CD4-positive, CD25-positive, alpha-beta regulatory T cell (primary cell): ENCODE measurements around the gene TEX10. TPM values are rescaled to one million over a fixed set of nuclear protein-coding genes. Genes with fewer than 3 reads are reported as not detected.

Source experiments
- ATAC-seq, 2 donors: fragments of 150-1000 bp; cut with Tn5 transposase; one replicate each; pipeline ENCODE4 v1.10.0; 2021; ENCODE audit warnings: low read depth in 2 of 2, moderate number of reproducible peaks in 2 of 2, moderate library complexity in 1 of 2
- DNase-seq, 3 donors: peaks; one replicate each; pipeline versions ENCODE4 v3.0.0 to v3.0.0-alpha.2; 2012 to 2022; ENCODE audit warnings: mixed read lengths in 1 of 3
- H3K27ac ChIP-seq: one replicate; pipeline ENCODE4 v1.7.0; 2013; ENCODE audit warnings: mild to moderate bottlenecking, low read length; ENCODE audit not compliant: insufficient read depth, poor library complexity, severe bottlenecking
- H3K27me3 ChIP-seq: one replicate; pipeline ENCODE4 v1.7.0; 2013; ENCODE audit warnings: low read length; ENCODE audit not compliant: control insufficient read depth, insufficient read depth
- H3K36me3 ChIP-seq: one replicate; pipeline ENCODE4 v1.7.0; 2013; ENCODE audit warnings: mild to moderate bottlenecking, low read length, moderate library complexity; ENCODE audit not compliant: control insufficient read depth, insufficient read depth
- H3K4me1 ChIP-seq: 2 replicates; pipeline ENCODE4 v1.7.0; 2013; ENCODE audit warnings: mild to moderate bottlenecking, low read length; ENCODE audit not compliant: insufficient read depth, control insufficient read depth, poor library complexity, severe bottlenecking
- H3K4me3 ChIP-seq: one replicate; pipeline ENCODE4 v1.7.0; 2013; ENCODE audit warnings: low read depth, mild to moderate bottlenecking, low read length, moderate library complexity
- H3K9me3 ChIP-seq, 2 experiments: 1 replicate in 1 of 2; 2 replicates in 1 of 2; pipeline ENCODE4 v1.7.0; 2013; ENCODE audit warnings: low read length in 2 of 2, mild to moderate bottlenecking in 1 of 2, moderate library complexity in 1 of 2; ENCODE audit not compliant: control insufficient read depth in 2 of 2
- H3K27ac Mint-ChIP-seq, 3 donors: one replicate each; pipeline ENCODE4 v1.8.0; 2020 to 2022; ENCODE audit warnings: mild to moderate bottlenecking in 3 of 3, mixed read lengths in 3 of 3, moderate library complexity in 2 of 3
- H3K27me3 Mint-ChIP-seq: one replicate; pipeline ENCODE4 v1.8.0; 2022; ENCODE audit warnings: mild to moderate bottlenecking, mixed read lengths
- H3K36me3 Mint-ChIP-seq: one replicate; pipeline ENCODE4 v1.8.0; 2020; ENCODE audit warnings: mixed read lengths
- H3K4me1 Mint-ChIP-seq, 4 donors: one replicate each; pipeline ENCODE4 v1.8.0; 2020 to 2022; ENCODE audit warnings: mixed read lengths in 4 of 4, mild to moderate bottlenecking in 1 of 4
- H3K4me3 Mint-ChIP-seq, 4 donors: one replicate each; pipeline ENCODE4 v1.8.0; 2020 to 2022; ENCODE audit warnings: mild to moderate bottlenecking in 4 of 4, mixed read lengths in 4 of 4, moderate library complexity in 3 of 4
- H3K9me3 Mint-ChIP-seq, 7 donors: one replicate each; pipeline ENCODE4 v1.8.0; 2020 to 2022; ENCODE audit warnings: mixed read lengths in 7 of 7, mild to moderate bottlenecking in 3 of 7, moderate library complexity in 2 of 7
- polyA plus RNA-seq, 4 donors: library from polyadenylated mRNA; unstranded; fragments of 300-500 nt; fragmentation: Illumina TruSeq; gene quantifications; one replicate each; pipeline ENCODE4 v1.2.3, GENCODE V29; 2021
- total RNA-seq: library from RNA; stranded (reverse); gene quantifications from one replicate; pipeline ENCODE4 v1.2.3, GENCODE V29; 2022

Gene TEX10
- total and polyA plus RNA-seq, 5 donors from 2014 or later, result 13.7 to 23.9 (median 18.9) TPM

DNA sequence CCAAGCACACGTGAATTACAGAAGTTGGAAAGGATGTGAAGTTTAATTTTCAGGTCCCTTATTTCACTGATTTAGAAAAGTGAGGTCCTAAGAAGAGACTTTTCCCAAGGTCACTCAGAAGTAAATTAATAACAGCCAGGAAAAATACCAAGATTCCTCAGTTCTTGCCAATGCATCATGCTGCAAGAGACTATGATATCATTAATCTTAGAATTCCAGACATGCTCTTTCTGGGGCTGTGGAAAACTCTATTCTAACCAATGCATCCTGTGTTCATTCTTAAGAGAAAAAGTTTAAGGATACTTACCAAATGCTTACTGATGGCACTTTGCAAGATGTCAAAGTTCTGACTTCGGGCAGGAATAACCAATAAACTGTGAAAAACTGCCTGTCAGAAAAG lies 42.8 kb downstream of the TEX10 start:
- Mint-ChIP-seq H3K9me3 (no peaks in the 10 kb centered on the region), H3K4me1 (peaks cover 12 to 38% (median 33%) of the 10 kb centered on the region in 4 donors), H3K4me3 (no peak overlapping the region), H3K36me3 (peaks cover 68% of the 10 kb centered on the region), H3K27me3 (no peaks in the 10 kb centered on the region), H3K27ac (peak overlapping the region in 1 of 3 donors; percentile 21)
- Histone ChIP-seq H3K4me3 (no peak overlapping the region), H3K4me1 (no peaks in the 10 kb centered on the region), H3K27ac (no peak overlapping the region), H3K36me3 (peaks cover 53% of the 10 kb centered on the region), H3K27me3 (no peaks in the 10 kb centered on the region), H3K9me3 (no peaks in the 10 kb centered on the region)
- no peak for DNase-seq
- ATAC-seq, result no peak

DNA sequence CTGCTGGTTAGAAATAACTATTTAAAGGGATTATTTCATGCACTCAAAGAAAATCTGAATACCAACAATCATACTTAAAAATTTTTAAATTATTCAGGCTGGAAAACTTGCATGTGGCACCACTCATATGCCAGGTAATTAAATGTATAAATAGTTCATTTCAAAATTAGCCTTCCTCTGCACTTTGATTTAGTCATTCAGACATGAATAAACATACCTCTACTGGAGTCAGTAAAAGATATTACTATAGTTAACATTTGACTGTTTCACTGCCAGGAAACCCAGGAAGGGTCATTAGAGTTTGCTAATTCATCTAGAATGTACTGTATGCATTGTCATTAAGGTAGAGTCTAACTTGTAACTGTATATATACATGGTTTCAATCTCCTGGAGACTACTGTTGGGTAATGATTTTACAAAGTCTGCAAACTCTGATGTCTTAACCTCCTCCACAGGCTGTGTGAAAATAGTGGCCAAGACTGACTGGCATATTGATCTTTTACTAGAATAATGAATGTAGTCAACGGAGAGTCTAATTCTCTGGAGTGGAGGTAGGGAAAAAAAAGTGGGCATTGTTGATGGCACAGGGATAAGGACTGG lies 43.7 kb downstream of the TEX10 start:
- peak overlapping the region; percentile 15 to 42 (median 24) for H3K27ac Mint-ChIP-seq

DNA sequence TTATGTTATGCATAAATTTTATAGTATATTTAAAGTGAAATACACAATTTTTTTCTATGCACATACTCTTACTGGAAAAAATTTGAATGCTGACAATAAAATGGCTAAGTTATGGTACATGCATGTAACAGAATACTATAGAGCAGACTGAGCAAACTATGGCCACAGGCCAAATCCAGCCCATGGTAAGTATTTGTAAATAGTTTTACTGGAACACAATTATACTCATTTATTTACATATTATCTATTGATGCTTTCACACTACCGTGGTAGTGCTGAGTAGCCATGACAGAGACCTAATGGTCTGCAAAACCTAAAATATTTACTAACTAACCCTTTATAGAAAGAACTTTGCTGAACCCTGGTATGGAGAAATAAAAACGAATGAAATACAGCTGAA lies 45.7 kb downstream of the TEX10 start:
- Mint-ChIP-seq H3K9me3 (no peaks in the 10 kb centered on the region), H3K27me3 (no peaks in the 10 kb centered on the region), H3K4me3 (no peak overlapping the region), H3K27ac (no peak overlapping the region), H3K4me1 (peaks cover 21 to 47% (median 29%) of the 10 kb centered on the region in 4 donors), H3K36me3 (peaks cover 69% of the 10 kb centered on the region)
- H3K36me3 ChIP-seq, result peaks cover 77% of the 10 kb centered on the region
- DNase-seq, result no peak
- H3K27me3 ChIP-seq, result no peaks in the 10 kb centered on the region
- no peaks in the 10 kb centered on the region for H3K9me3 ChIP-seq
- no peak overlapping the region for H3K27ac ChIP-seq
- H3K4me3 ChIP-seq, result no peak overlapping the region
- ATAC-seq, result no peak
- no peaks in the 10 kb centered on the region for H3K4me1 ChIP-seq

More for the DNA sequence above, 43.7 kb downstream of the TEX10 start:
- no peaks in the 10 kb centered on the region for H3K4me1 ChIP-seq
- Mint-ChIP-seq H3K4me1 (peaks cover 16 to 41% (median 32%) of the 10 kb centered on the region in 4 donors), H3K4me3 (no peak overlapping the region), H3K9me3 (no peaks in the 10 kb centered on the region), H3K27me3 (no peaks in the 10 kb centered on the region), H3K36me3 (peaks cover 65% of the 10 kb centered on the region)
- no peak overlapping the region for H3K27ac ChIP-seq
- H3K9me3 ChIP-seq, result no peaks in the 10 kb centered on the region
- peaks cover 57% of the 10 kb centered on the region for H3K36me3 ChIP-seq
- DNase-seq (no peak), ATAC-seq (no peak)
- H3K4me3 ChIP-seq, result no peak overlapping the region
- H3K27me3 ChIP-seq, result no peaks in the 10 kb centered on the region

DNA sequence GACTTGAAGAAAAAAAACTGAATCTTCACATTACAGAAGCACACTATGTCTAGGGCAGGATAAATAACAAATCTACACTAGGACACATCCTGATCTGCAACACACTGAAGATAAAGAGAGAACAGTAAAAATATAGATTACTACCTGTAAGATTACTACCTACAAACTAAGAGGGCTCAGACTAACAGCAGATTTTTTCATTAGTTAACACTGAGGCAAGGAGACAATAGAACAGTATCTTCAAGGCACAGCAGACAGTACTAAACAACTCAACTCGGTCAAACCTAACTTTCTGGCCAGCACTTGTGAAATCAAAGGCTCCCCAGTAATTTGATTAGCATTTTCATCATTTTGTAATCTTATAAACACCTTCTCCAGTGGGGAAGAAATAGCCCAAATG lies 46.5 kb downstream of the TEX10 start:
- Mint-ChIP-seq H3K36me3 (peaks cover 68% of the 10 kb centered on the region), H3K27ac (peak overlapping the region; percentile 12 to 59 (median 47)), H3K27me3 (no peaks in the 10 kb centered on the region), H3K4me1 (peaks cover 17 to 40% (median 24%) of the 10 kb centered on the region in 4 donors), H3K4me3 (no peak overlapping the region), H3K9me3 (no peaks in the 10 kb centered on the region)
- Histone ChIP-seq H3K27me3 (no peaks in the 10 kb centered on the region), H3K4me3 (no peak overlapping the region), H3K4me1 (no peaks in the 10 kb centered on the region), H3K36me3 (peaks cover 83% of the 10 kb centered on the region), H3K27ac (no peak overlapping the region), H3K9me3 (no peaks in the 10 kb centered on the region)
- ATAC-seq (no peak), DNase-seq (no peak)

DNA sequence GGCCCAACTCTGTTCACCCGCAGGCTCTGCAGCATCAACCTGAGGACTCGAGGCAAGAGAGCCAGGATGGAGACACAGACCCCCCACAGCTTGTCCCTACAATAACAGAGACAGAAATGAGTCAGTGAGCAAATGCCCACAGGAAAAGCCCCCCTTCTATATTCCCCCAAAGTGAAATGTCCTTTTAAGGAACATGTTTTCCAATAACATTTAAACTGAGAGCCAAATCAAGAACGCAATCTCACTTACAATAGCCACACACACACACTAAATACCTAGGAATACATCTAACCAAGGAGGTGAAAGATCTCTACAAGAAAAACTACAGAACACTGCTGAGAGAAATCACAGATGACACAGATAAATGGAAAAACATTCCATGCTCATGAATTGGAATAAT lies 49.0 kb downstream of the TEX10 start:
- H3K27ac Mint-ChIP-seq, result peak overlapping the region in 1 of 3 donors; percentile 33
- no peaks in the 10 kb centered on the region for H3K9me3 ChIP-seq

DNA sequence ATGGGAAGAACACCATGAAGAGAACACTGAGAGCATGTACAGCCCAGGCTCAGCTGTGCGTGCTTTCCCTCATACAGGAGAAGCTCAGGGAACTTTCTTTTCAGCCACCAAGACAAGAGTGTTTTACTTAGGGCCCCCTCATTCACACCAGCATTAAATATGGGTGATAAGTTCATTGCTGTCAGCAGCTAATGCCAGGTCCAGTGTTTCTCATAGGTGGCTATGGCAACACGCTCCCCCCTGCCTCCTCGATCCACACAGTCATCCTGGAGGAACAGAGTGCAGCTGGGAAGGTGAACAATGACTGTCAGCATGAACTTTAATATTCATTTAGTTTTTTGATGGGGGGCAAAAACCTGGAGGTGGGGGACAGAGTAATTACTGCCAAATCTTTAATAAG lies 54.4 kb downstream of the TEX10 start:
- Mint-ChIP-seq H3K36me3 (peaks cover 47% of the 10 kb centered on the region), H3K4me1 (peaks cover 0 to 12% (median 6%) of the 10 kb centered on the region in 4 donors)

More for the DNA sequence above, 49.0 kb downstream of the TEX10 start:
- Mint-ChIP-seq H3K27me3 (no peaks in the 10 kb centered on the region), H3K4me3 (no peak overlapping the region), H3K9me3 (no peaks in the 10 kb centered on the region), H3K4me1 (peaks cover 17 to 37% (median 21%) of the 10 kb centered on the region in 4 donors), H3K36me3 (peaks cover 56% of the 10 kb centered on the region)
- H3K36me3 ChIP-seq, result peaks cover 82% of the 10 kb centered on the region
- ATAC-seq (no peak), DNase-seq (no peak)
- H3K4me3 ChIP-seq, result no peak overlapping the region
- H3K27me3 ChIP-seq, result no peaks in the 10 kb centered on the region
- H3K27ac ChIP-seq, result no peak overlapping the region
- H3K4me1 ChIP-seq, result no peaks in the 10 kb centered on the region

DNA sequence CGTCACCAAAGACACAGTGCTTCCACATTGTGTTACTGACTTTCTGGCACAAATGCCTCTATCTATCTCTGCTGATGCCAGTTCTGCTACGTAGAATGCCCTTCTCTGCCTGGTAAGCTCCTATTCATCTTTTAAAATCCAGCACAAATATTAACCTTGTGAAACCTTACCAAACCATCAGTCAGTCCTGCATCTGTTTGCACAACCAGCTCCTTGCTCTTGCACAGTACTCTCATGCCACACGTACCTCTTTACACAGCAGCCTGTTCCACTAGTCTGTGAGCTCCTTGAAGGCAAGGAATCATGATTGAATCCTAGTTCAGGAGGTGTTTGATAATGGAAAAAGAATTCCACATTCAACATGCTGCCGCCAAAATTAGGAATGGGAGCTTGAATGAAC lies 56.3 kb downstream of the TEX10 start:
- H3K4me3 ChIP-seq, result no peak overlapping the region
- H3K9me3 Mint-ChIP-seq, result no peaks in the 10 kb centered on the region
- H3K27ac ChIP-seq, result no peak overlapping the region
- H3K36me3 Mint-ChIP-seq, result peaks cover 58% of the 10 kb centered on the region
- ATAC-seq, result no peak
- H3K27me3 ChIP-seq, result no peaks in the 10 kb centered on the region
- peaks cover 83% of the 10 kb centered on the region for H3K36me3 ChIP-seq
- H3K9me3 ChIP-seq, result no peaks in the 10 kb centered on the region
- peak overlapping the region in 1 of 3 donors; percentile 47 for H3K27ac Mint-ChIP-seq
- H3K27me3 Mint-ChIP-seq, result no peaks in the 10 kb centered on the region
- no peak overlapping the region for H3K4me3 Mint-ChIP-seq
- no peak for DNase-seq
- no peaks in the 10 kb centered on the region for H3K4me1 ChIP-seq
- peaks cover 0 to 8% (median 6%) of the 10 kb centered on the region in 4 donors for H3K4me1 Mint-ChIP-seq

More for the DNA sequence above, 54.4 kb downstream of the TEX10 start:
- DNase-seq (no peak), ATAC-seq (no peak)
- no peaks in the 10 kb centered on the region for H3K27me3 ChIP-seq
- no peaks in the 10 kb centered on the region for H3K9me3 ChIP-seq
- H3K27me3 Mint-ChIP-seq, result no peaks in the 10 kb centered on the region
- no peak overlapping the region for H3K4me3 Mint-ChIP-seq
- no peak overlapping the region for H3K27ac ChIP-seq
- no peaks in the 10 kb centered on the region for H3K9me3 Mint-ChIP-seq
- peak overlapping the region in 2 of 3 donors; percentile 44 to 53 for H3K27ac Mint-ChIP-seq
- no peak overlapping the region for H3K4me3 ChIP-seq
- H3K4me1 ChIP-seq, result no peaks in the 10 kb centered on the region
- H3K36me3 ChIP-seq, result peaks cover 86% of the 10 kb centered on the region

DNA sequence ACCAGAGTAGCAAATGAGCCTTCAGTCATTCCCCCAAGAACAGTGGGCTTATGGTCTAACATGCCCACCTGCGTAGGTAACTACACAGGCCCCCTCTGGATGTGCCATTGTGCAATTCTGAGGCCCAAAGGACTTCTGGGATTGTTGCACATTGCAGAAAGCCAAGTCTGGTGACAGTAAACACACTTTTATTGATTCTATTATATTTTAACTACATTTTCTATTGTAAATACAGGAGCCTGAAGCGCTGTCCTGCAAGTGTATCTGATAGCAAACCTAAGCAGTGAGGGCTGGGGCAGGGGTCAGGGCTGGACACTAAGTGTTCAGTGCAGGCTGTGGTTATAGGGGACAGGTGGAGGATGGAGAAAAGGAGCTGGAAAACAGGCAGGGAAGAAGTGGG lies 57.5 kb downstream of the TEX10 start:
- Mint-ChIP-seq H3K9me3 (no peaks in the 10 kb centered on the region), H3K4me3 (no peak overlapping the region), H3K27ac (no peak overlapping the region), H3K4me1 (peaks cover 0 to 7% (median 6%) of the 10 kb centered on the region in 4 donors), H3K27me3 (no peaks in the 10 kb centered on the region), H3K36me3 (peaks cover 58% of the 10 kb centered on the region)
- DNase-seq (no peak), ATAC-seq (no peak)
- Histone ChIP-seq H3K36me3 (peaks cover 78% of the 10 kb centered on the region), H3K27me3 (no peaks in the 10 kb centered on the region), H3K9me3 (no peaks in the 10 kb centered on the region), H3K4me3 (no peak overlapping the region), H3K27ac (no peak overlapping the region), H3K4me1 (no peaks in the 10 kb centered on the region)
